ENCODE results near the gene RAB5B.
A peak's percentile ranks its signal among the peaks of the same experiment; 100 is the strongest.

The RAB5B gene

DNA sequence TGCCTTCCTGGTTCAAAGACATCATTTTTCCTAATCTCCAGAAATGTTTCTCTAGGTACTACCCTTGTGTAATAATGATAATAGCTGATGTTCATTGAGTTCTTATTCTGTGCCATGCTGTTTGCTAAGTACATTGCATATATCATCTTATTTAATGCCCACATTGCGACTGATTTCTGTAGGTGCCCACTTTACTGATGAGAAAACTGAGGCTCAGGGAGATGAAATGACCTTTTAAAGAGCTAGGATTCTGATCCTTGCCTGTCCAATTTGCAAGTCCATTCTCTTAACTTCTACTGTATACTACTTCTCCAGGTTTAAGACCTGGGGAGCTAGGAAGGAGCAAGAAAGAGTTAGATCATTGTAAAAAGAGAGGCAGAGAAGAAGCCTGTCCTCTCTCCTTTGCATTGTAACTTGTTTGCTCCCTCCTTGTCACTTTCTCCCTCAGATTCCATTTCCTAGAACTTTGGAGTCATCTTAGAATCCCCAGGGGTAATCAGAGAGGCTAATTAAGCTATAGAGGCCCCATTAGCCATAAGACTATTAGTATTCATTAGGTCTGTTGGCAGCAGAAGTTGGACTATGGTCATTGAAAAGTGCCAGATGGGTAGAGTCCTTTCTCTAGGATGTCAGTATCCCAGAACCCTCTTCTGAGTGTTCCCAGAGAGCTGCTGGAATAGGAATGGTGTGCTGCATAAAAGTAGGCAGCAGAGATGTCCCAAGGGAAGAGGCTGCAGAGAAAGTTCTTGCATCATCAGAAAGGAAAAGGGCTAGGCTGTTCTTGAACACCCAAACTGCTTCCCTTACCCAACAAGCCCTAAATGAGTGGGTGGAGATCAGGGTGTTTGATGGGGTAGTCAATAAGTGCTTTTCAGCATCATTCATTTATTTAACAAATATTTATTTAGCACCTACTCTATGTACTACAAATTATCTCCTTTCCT lies 39.8 kb upstream of the RAB5B start:
- no peak overlapping the region for H3K4me3 ChIP-seq (ENCODE audit: low read depth, low read length)
- DNase-seq (ENCODE audit: low read depth), result peak; percentile 4
- TF ChIP-seq, protein P1, sequence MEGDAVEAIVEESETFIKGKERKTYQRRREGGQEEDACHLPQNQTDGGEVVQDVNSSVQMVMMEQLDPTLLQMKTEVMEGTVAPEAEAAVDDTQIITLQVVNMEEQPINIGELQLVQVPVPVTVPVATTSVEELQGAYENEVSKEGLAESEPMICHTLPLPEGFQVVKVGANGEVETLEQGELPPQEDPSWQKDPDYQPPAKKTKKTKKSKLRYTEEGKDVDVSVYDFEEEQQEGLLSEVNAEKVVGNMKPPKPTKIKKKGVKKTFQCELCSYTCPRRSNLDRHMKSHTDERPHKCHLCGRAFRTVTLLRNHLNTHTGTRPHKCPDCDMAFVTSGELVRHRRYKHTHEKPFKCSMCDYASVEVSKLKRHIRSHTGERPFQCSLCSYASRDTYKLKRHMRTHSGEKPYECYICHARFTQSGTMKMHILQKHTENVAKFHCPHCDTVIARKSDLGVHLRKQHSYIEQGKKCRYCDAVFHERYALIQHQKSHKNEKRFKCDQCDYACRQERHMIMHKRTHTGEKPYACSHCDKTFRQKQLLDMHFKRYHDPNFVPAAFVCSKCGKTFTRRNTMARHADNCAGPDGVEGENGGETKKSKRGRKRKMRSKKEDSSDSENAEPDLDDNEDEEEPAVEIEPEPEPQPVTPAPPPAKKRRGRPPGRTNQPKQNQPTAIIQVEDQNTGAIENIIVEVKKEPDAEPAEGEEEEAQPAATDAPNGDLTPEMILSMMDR (conservative IDR thresholded peaks at IDR 0.05; ENCODE audit: low read depth, low read length), result no peak

DNA sequence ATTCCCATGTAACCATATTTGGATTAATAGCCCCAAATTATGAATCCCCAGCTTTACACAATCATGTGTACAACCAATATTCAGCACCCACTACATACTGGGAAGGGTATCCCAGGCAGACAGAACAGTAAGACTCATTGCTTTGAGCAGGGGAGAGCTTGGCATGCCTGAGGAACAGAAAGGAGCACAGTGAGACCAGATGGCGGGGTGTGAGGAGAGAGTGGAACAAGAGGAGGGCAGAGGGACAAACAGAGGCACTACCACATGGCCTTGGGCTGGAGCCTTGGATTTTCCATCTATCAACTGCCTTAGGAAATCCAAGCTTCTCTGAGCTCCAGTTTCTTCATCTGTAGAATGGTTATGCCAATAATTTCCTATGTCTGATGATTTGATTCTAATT lies 39.1 kb upstream of the RAB5B start:
- TF ChIP-seq, protein P1 (conservative IDR thresholded peaks at IDR 0.05; ENCODE audit: low read depth, low read length), result no peak
- DNase-seq (ENCODE audit: low read depth), result no peak
- no peak overlapping the region for H3K4me3 ChIP-seq (ENCODE audit: low read depth, low read length)

DNA sequence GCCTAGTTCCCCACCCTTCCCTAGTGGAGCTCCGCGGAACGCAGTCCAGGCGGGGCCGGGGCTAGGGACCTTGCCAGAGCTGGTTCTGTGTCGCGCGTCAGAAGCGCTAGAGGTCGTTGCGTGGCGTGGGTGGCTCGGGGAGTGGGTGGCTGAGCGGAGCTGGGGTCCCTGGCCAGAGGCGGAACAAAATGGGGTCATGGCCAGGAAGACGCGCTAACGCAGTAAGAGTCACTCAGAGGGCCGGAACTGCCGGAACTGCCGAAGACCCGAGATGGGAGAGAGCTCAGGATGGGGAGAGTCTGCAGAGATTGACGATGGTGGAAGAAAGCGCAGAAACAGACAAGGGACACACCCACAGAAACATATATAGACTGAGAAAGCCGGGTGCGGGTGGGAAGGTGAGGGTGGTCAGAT lies 38.1 kb upstream of the RAB5B start:
- peak overlapping the region; percentile 56 for H3K4me3 ChIP-seq (ENCODE audit: low read depth, low read length)
- peak; percentile 11 for DNase-seq (ENCODE audit: low read depth)

DNA sequence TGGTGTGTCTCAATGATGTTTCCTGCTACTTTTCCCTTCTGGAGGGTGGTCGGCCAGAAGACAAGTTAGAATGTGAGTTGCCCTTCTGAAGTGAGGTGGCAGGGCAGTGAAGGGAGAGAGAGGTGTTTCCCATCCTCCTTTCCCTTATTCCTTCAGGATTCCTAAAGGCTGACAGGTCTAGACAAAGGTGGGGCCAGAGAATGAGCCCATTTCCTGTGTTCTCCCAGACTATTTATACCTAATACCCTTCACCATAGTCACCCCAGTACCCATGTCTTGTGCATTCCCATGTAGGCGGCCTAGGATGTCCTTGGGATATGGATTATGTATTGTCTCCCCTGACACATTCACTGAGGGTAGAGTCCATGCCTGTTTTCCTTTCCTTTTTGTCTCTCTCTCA lies 35.9 kb upstream of the RAB5B start:
- H3K4me3 ChIP-seq (ENCODE audit: low read depth, low read length), result no peak overlapping the region
- no peak for DNase-seq (ENCODE audit: low read depth)
- TF ChIP-seq, protein P1 (conservative IDR thresholded peaks at IDR 0.05; ENCODE audit: low read depth, low read length), result no peak

More for the DNA sequence above, 38.1 kb upstream of the RAB5B start:
- TF ChIP-seq, protein P1 (conservative IDR thresholded peaks at IDR 0.05; ENCODE audit: low read depth, low read length), result peak; percentile 16

DNA sequence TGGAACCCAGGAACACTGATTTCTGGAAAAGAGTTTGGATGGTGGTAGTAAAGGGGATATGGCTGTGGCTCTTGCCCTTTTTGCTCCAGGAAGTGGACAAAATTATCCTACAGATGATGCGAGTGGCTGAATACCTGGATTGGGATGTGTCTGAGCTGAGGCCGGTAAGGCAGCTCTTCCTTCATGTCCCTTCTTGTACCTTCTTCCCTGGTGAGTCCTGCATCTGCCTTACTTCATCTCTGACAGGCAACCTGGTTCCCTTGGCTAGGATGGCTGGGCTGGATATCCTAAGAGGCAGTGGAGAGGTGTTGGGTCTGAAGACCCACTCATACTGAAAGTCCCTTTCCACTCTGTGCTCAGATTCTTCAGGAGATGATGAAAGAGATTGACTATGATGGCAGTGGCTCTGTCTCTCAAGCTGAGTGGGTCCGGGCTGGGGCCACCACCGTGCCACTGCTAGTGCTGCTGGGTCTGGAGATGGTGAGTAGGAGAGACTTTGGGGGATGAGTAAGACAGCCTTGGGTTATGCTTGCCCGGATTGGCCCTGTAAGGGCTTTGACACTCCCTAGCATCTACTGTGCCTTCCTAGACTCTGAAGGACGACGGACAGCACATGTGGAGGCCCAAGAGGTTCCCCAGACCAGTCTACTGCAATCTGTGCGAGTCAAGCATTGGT lies 34.9 kb upstream of the RAB5B start:
- H3K4me3 ChIP-seq (ENCODE audit: low read depth, low read length), result no peak overlapping the region
- DNase-seq (ENCODE audit: low read depth), result no peak
- TF ChIP-seq, protein P1 (conservative IDR thresholded peaks at IDR 0.05; ENCODE audit: low read depth, low read length), result no peak

DNA sequence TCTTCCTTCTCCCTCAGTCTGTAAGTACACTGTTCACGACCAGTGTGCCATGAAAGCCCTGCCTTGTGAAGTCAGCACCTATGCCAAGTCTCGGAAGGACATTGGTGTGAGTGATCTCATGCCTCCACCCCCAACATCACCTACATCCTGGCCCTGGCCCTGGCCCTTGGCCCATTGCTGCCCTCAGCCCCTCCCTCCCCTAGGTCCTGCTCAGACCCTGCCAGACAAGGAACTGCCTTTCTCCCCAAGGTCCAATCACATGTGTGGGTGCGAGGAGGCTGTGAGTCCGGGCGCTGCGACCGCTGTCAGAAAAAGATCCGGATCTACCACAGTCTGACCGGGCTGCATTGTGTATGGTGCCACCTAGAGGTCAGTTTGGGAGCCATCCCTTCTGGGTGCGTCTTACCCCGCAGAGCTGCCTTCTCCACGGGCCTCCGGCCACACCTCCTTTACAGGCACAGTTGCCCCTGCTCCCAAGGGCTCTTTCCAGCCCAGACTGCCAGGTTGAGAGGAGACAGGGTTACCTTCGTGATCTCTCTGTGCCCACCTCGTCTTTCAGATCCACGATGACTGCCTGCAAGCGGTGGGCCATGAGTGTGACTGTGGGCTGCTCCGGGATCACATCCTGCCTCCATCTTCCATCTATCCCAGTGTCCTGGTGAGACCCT lies 33.7 kb upstream of the RAB5B start:
- H3K4me3 ChIP-seq (ENCODE audit: low read depth, low read length), result peak overlapping the region; percentile 28
- peak; percentile 91 for DNase-seq (ENCODE audit: low read depth)

More for the DNA sequence above, 33.7 kb upstream of the RAB5B start:
- TF ChIP-seq, protein P1 (conservative IDR thresholded peaks at IDR 0.05; ENCODE audit: low read depth, low read length), result peak; percentile 93

All from choroid plexus epithelial cell (primary cell).